ENCODE results near the gene LCN10.

Gene LCN10

DNA sequence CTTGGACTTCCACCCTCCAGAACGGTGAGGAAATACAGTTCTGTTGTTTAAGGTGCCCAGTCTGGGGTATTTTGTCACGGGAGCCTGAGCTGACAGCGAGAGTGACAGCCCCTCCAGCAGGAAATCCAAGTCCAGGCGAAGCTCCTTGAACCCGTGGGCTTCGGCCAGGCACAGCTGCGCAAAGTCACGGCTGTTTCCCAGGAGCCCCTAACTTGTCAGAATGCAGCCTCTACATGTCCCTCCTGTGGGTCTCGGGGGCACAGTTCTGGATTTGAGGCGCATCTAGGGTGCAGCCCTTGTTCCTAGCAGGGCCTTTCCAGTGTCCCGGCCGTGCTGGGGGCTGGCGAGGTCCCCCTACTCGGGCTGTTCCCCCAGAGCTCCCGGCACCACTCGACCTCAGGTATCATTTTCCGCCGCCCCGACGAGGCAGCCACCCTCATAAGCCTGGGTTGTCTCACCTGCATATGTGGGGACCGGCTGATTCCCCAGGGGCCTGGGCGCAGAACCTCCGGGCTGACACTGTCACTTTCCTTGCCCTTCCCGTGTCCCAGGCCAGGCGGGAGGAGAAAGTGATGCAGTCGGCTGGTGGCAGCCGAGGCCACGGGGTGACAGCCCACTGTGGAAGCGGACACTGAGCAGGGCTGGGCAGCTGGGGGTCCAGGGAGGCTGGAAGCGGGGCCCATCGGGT, 10.8 kb upstream of the LCN10 start:
- DNase-seq, result no peak

GRCh38 chr9:136751814-136752213, 9.1 kb upstream of the LCN10 start:
- DNase-seq, result no peak

DNA sequence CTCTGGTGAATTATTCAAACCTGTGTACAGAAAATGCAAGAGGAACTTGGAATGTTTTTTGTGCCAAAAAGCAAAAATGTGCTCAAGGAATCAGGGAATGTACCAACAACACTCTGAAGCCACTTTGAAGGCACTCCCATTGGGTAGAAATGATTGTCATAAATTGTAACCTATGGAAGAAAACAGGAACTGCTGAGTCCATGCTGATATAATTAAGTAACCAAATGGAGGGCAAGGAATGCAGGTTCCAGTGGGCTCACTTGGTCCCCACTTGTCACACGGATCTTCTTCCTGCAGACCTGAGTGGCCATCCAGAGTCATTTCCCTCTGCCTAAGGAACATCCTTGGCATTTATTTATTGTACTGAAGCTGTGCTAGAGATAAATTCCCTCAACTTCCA, 8.5 kb upstream of the LCN10 start:
- DNase-seq, result no peak

GRCh38 chr9:136750526-136750925, 7.8 kb upstream of the LCN10 start:
- DNase-seq, result no peak

DNA sequence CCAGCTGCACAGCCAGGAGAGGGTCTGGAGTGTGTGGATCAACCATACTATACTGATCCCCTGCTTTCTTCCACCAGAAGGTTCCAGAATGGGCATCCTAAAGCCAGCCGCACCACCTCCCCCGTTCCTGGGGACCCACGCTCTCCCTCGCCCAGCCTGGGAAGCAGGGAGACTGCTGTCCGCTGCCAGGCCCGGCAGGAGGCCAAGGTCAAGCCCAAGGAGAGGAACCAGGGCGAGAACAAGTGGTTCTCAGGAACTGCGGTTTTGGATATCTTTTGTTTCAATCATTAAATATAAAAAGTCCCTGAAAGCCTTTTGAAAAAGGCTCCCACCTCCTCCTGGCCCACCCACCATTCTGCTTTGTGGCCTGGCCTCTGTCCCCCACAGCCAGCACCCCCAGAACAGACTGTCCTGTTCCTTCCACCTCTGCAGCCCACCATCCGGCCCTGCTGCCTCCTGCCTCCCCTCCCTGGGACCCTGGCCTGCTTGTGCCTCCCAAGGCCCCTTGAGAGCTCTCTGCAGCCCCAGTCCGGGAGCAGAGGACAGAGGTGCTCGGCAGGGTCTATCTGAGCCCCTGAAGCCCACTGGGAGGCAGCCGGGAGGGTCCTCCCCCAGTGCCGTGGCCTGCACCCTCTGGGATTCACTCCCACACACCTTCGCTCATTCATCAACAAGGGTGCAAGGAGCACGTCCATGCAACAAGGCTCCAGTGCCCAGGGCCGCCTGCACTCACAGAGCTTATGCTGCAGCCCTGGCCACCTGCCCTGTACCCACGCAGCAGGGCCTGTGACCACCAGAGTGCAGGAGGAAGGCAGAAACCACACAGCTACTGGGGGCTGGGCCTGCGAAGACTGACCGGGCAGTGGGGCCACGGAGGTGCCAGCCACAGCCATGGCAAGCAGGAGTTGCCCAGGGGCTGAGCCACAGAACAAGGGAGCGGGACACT, 6.2 kb upstream of the LCN10 start:
- no peak for DNase-seq

DNA sequence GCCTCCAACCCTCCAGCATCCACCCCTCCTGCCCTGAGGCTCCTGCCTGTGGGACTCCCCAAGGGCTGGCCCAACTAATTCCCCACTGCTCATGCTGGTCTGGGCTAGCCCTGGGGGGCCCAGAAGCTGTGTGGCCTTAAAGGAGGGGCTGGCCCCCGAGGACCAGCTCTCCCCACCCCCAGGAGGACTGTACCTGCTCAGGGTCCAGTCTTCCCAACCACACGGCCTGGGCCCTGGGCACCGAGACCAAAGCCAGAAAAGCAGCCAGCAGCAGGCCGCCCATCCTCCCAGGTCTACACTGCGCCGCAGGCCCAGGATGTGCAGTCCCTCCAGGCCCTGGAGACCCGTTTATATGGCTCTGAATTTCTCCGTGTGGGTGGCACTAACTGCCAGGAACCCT, 5.5 kb upstream of the LCN10 start, which contains the start of gene LCN6:
Gene LCN6 (minus strand): TSS at position 325 of the 400 bp plus-strand sequence. CDS start 42 bp downstream, at position 283.
- no peak for DNase-seq

DNA sequence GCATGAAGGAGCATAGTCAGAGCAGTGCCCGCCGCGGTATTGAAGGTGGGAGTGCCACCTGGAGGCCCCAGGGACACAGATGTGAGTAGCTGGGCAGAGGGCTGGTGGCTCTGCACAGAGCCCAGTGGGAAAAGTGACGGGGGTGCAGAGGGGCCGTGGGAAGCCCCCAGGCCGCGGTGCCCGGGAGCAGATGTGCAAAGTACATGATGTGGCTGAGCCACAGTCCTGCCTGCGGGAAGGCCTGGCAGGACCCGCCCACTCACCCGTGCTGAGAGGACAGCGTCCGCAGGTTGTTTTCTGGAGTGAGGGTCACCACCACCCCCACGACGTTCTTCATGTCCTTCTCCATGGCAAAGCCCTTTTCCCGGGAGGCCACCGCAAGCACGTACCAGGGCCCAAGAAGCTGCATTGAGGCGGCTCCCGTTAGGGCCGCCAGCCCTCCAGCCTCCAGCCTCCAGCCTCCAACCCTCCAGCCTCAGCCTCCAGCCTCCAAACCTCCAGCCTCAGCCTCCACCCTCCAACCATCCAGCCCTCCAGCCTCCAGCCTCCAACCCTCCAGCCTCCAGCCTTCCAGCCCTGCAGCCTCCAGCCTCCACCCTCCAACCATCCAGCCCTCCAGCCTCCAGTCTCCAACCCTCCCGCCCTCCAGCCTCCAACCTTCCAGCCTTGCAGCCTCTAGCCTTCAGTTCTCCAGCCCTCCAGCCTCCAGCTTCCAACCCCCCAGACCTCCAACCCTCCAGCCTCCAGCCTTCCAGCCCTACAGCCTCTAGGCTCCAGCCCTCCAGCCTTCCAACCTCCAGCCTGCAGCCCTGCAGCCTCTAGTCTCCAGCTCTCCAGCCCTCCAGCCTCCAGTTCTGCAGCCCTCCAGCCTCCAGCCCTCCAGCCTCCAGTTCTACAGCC, 4.7 kb upstream of the LCN10 start:
- no peak for DNase-seq

- DNase-seq, result no peak
These were observed 3.9 kb upstream of the LCN10 start for GRCh38 chr9:136746621-136747020.

DNA sequence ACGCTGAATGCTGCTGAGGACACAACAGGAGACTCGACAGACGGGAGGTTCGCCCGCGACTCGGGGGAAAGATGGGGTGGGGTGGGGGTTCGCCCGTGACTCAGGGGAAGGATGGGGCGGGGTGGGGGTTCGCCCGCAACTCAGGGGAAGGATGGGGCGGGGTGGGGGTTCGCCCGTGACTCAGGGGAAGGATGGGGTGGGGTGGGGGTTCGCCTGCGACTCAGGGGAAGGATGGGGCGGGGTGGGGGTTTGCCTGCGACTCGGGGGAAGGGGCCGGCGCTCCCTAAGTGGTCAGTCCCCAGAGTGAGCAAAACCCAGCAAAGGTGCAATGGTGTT, 3.4 kb upstream of the LCN10 start:
- no peak for DNase-seq

DNA sequence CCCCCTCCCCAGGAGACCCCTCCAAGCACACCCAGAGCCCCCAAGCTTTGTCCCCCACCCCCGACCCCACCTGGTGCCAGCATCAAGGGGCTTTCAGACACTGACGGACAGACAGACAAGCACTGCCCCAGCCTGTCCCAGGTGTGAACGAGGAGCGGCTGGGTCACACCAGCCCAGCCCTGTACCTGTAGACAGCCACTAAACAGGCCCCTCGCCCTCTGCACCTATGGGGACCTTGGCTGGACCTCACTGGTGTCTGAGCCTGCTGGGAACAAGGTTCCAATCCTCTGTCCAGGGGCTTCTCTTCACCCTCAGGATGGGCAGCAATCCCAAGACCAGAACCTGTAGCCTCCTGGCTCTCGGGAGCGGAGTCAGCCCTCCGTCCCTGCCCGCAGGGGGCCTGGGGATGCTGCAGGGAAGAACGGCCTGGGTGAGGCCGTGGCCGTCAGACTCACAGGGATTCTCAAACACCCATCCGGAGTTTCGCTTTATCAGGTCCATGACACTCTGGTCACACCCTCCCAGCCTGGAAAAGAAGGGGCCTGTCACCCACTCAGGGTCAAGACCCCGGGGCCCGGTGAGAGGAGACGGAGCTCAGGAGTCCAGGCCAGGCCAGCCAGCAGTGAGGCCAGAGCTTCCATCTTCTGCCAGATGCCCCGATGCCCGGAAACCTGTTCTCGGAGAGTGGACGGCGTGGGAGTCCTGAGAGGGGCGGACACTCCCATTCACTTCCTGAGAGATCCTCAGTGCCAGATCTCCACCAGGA, 2.8 kb upstream of the LCN10 start:
- no peak for DNase-seq

- no peak for DNase-seq
These were observed 2.0 kb upstream of the LCN10 start for GRCh38 chr9:136744773-136745172.

DNA sequence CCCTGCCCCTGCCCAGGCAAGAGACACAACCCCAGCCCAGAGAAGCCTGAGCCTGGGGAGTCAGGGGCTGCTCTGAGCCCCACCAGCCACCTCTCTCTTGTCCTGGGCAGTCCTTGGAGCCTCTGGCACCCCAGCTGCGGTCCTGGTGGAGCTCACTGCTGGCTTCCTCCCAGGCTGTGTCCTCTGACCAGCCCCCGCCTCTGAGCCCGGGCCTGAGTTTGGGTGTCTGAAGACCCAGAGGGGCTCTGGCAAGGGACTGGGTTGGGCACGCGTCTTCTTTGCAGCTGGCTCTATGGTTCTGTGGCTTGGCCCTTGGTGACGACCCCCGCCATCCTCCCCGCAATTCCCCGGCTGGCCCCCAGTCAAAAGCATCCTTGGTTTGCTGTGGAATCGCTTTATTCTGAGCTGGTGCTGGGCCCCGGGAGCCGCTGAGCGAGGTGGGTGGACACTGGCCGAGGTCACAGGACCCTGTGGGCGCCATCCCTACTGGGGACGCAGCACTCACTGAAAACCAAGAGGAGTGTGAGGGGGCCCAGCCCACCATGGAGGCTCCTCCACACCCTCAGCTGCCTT, 985 bp upstream of the LCN10 start:
- DNase-seq, result no peak

DNA sequence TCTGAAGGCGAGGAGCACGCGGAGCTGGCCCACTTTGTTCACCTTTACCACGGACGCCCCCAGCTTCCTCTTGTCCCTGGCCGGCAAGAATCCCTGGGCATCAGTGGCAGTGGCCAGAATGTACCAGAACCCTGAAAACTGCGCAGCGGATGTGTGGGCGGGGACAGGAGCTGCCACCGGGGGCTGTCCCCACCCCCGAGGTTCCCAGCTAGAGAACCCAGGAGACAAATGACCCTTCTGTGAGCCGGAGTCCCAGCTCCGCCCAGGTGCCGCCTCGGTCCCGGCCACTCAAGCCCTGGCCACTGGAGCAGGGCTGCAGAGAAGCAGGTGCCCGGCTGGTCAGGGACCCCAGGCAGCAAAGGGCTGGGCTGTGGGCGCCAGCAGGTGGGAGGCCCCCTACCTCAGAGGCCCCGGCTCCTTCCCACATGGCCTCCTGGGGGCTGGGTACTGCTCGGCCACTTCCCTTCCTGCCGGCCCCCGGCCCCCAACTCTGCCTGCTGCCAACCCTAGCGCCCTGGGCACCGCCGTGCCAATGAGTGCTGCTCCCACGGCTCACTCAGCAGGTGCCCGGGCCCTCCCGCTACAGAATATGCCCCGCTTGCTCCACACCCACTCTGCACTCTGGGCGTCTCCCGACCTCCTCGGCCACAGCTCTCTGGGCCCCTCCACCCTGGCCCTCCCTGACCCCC, 713 bp downstream of the LCN10 start:
- no peak for DNase-seq

- no peak for DNase-seq
These were observed 1.5 kb downstream of the LCN10 start for GRCh38 chr9:136740971-136741882.

DNA sequence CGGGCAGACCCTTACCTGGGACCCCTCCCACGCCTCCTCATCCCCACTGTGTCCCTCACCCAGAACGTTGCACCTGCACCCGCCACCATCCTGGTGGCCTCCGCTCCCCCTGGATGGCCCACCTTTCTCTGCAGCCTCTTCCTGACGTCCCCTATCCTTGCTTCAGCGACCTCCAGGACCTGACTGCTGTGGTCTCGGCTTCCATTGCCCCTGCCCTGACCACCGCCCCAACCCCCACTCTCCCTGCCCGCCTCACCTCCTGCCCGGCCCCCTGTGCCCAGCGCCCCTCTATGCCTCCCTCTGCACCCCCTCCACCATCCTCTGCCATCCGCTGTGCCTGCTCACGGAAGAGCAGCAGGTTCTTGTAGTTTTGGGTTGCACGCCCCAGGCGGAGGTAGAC, 2.2 kb downstream of the LCN10 start:
- no peak for DNase-seq

DNA sequence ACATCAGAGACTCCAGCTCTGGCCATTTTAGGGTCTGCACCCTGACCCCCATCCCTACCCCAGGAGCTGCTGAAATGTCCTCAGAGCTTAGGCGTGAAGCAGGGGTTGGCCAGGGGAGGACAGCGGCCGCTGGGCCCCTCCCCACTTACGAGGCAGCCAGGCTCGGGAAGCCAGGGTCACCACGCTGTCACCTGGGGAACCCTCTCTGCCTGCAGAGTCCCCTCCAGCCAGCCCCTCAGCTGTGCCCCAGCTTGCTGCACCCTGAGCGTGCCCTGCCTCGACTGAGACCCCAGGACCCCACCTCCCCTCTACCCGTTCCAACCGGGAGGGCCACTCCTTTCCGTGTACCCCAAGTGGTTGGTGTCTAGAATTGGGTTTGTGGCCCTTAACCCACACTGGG, 2.7 kb downstream of the LCN10 start:
- no peak for DNase-seq

GRCh38 chr9:136739509-136739908, 3.2 kb downstream of the LCN10 start:
- no peak for DNase-seq

GRCh38 chr9:136738960-136739359, 3.8 kb downstream of the LCN10 start:
- no peak for DNase-seq

DNA sequence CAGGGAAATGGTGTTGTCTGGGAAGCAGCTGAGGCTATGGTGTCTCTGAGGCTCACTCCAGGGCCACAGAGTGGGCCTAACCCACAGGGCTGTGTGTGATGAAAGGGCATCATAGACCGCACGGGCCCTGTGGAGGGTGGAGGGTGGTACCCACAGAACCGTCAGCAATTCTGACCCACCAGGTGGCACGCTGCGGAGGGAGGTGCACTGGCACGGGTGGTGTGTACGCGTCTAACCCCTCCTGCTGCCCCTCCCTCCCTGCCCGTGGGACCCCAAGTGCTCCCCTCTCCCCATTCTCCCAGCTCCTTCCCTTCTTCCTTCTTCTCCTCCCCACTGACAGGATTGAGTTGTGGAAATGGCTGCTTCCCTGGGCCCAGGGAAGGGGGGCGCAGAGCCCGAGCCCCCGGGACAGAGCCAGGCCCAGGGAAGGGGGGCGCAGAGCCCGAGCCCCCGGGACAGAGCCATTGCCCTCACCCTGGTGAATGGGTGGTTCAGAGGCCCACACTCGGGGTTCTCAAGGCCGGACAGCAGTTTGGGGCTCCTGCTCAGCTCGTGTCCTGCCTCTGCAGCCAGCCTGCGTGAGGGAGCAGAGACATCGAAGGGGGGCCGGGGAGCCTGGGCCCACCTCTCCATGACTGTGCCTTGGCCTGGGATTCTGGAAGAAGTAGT, 6.8 kb downstream of the LCN10 start:
- no peak for DNase-seq
